GM19043 (cell line): ENCODE results near the gene SOS1.
"Not testable (repeated sequence)": the region's sequence is repeated elsewhere in the genome, so short reads cannot be mapped to it uniquely, and the experiment has no call there.

Source experiments
- ATAC-seq: cut with Tn5 transposase; IDR thresholded peaks from one replicate; pipeline ENCODE4 v1.9.1; 2021; ENCODE audit warnings: low read depth; ENCODE audit not compliant: unreplicated experiment

SOS1 gene

DNA sequence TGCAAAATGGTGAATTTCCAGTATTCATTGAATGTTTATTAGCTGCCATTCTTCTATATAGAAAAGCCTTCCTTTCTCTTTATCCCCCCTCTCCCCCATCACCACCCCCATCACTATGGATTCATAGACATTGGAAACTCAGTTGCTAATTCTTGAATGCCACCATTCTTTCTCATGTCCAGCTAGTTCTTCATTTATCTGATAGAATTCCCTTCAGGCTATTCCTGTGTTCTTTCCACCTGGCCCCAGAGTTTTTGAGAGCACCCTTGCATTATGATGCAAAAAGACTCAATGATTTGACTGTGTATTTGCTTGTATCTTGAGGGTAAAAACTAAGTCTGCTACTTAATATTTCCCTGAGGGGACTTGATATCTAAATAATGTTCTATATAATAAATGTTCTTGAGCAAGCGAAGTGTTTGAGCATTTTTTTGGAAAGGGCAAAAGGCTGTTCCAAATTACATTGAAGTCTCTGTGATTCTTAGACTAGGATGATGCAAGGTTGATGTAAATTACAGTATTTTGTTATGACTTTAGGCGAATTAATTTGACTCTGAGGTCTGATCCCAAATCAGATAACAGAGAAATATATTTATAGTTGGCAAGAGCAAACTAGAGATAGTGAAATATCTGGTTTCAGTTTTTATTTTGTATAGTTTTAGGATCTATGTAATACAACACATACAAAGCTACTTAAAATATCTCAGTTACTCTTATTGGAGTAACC lies 18.8 kb upstream of the SOS1 start:
- ATAC-seq, result no peak

DNA sequence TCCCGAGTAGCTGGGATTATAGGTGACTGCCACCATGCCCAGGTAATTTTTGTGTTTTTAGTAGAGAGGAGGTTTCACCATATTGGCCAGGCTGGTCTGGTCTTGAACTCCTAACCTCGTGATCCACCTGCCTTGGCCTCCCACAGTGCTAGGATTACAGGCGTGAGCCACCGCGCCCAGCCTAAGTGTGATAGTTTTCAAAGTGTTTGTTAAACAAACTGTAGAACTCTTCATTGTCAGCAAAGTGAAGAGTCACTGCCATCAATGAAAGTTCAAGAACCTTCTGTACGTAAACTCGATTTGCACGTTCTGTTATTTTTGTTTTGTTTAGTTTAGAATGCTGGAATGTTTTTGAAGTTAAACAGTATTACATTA lies 18.0 kb upstream of the SOS1 start:
- no peak for ATAC-seq

DNA sequence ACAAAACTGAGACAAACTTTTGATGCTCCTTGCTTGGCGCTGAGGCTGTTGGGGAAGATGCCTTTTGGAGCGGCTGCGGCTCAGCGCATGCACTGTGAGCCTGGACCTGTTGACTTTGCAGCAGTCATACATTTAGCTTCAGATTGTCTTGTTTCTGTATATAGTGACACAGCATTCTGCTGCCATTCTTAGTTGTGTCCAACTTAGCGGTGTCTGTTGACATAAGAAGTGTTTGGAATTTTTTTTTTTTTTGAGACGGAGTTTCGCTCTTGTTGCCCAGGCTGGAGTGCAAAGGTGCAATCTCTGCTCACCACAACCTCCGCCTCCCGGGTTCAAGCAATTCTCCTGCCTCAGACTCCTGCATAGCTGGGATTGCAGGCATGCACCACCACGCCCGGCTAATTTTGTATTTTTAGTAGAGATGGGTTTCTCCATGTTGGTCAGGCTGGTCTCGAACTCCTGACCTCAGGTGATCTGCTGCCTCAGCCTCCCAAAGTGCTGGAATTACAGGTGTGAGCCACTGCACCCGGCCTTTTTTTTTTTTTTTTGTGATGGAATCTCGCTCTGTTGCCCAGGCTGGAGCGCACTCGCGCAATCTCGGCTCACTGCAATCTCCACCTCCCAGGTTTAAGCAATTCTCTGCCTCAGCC lies 17.5 kb upstream of the SOS1 start:
- not testable (repeated sequence) for ATAC-seq

DNA sequence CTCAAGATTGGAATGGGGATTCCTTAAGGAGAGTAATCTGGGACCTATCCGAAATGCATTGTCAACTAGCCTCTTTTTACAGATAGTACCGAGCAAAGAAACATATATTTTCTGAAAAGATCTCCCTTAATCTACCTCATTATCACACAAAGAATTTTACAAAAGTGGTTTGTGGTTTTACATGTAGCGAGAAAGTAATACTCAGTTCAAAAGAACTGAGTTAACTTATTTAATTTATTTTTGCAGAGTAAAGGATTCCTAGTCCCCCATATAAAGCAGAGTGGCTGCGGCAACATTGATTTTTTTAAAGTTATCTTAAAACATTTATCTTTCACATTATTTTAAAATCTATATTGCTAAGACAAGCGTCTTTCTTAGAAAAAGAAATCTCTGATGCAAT lies 15.9 kb upstream of the SOS1 start:
- no peak for ATAC-seq

DNA sequence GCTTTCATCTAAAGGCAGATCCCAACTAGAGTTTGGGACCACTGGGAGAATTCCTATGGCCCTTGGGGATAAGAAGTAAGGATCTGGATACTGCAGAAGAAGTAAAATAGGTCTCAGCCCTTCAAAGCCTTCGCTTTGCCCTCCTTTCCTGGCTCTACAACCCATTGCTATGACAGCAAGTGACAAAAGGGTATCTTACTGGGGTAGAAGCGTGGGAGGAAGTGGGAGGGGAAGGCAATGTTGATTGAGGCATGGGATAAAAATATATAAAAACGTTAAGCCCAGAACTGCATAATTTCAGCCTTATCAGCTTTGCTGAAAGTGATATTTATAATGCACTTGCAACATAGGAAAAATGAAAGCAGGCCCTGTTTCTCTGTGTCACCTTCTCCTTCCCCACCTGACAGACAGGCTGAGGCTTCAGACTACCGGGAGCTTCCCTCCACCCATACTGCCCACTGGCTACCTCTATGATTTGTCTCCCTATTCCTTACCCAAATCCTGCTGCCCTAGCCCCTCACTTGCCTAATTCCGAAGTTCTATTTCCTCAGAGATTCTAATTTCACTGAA lies 14.9 kb upstream of the SOS1 start:
- ATAC-seq, result no peak

DNA sequence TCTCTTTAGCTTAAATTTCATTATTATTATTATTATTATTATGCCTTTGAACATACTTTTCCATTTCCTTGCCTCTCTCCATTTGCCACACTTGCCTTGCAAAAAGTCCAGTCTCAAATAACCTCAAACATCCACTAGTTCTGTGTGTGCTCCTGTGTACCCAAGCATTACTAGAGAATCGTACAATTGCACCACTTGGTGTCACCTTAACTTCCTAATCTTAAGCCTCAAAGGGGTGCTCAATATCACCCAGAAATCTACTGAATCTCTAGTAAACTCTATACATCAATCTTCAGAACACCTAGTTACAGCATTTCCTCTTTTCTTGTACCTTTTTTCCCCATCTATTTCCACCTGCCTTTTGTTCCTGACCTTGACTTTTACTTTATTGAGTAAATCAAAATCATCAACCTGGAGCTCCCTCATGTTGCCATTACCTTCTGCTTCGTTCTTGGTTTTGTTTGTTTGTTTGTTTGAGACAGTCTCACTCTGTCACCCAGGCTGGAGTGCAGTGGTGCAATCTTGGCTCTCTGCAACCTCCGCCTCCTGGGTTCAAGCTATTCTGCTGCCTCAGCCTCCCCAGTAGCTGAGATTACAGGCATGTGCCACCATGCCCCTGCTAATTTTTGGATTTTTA lies 12.5 kb upstream of the SOS1 start:
- ATAC-seq, result no peak

DNA sequence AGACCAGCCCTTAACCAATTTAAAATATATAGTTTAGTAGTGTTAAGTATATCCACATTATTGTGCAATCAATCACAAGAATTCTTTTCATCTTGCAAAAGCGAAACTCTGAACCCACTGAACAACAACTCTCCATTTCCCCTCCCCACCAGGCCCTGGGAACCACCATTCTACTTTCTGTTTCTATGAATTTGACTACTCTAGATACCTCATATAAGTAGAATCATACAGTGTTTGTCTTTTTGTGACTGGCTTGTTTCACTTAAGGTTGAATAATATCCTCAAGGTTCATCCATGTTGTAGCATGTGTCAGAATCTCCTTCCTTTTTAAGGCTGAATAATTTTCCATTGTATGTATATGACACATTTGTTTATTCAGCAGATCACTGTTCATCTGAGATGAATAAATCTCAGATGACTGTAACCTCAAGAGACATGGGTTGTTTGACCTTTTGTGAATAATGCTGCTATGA lies 8.1 kb upstream of the SOS1 start:
- peak; percentile 40 for ATAC-seq

DNA sequence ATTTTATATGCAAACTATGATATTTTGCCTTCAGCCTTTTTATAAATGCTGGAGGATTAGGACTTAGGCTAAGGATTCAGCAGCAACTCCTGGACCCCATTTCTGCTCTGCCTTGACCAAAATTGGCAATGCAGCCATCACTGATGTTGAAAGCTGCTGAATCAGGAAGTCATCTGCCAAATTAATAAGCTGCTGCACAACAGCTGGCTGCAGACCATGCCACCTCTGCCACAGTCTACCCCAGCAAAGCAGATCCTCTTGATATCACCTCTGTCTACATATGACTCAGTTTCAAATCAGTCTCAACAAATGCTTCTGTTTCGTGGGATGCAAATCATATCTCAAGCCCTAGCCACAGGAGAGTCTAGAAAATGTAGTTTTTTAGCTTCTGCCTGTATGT lies 7.1 kb upstream of the SOS1 start:
- ATAC-seq, result peak; percentile 33

DNA sequence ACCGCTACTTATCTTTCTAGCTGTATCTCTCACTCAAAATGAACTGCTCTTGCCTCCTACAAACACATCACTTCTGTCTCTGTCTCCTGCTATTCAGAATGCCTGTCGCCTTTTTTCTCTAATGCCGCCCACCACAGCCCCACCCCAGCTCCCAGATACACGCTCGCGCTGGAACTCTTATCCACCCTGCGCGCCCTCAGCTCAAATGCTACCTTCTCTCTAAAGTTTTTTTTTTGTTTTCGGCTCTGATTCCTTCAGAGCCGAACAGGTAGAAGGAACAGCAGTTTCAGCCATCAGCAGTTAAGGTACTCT lies 3.9 kb upstream of the SOS1 start:
- no peak for ATAC-seq

DNA sequence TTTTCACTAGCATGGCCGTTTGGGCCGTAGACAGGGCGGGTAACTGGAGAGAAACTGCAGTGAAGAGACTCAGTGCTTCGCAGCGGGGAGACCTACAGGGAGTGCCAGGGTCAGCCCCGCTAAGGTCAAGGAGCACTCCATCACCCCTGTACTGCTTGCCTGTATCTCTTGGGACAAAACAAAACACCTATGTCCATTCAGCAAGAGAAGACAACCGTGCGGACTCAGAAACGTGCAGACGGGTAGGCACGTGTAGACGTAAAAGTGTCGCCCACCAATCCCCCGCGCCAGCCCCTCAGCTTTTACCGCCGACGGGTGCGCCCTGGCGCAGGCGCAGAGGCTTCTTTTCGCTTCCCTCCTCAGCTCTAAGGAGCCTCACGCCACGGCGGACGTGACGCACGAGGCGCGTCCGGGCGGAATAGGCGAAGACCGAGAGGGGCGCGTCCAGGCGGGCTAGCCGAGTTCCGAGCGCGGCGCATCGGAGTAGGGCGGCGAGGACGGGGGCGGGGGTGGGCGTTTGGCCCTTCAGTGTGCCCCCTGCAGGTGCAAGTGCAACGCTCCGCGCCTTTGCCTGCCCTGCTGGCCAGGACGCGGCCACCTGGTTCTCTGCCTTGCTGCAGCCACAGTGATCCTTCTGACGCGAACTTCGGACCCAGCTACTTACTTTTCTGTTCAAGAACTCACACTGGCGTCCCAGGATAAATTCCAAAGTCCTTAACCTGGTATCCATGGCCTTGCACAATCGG lies 3.3 kb upstream of the SOS1 start:
- ATAC-seq, result peak; percentile 59

DNA sequence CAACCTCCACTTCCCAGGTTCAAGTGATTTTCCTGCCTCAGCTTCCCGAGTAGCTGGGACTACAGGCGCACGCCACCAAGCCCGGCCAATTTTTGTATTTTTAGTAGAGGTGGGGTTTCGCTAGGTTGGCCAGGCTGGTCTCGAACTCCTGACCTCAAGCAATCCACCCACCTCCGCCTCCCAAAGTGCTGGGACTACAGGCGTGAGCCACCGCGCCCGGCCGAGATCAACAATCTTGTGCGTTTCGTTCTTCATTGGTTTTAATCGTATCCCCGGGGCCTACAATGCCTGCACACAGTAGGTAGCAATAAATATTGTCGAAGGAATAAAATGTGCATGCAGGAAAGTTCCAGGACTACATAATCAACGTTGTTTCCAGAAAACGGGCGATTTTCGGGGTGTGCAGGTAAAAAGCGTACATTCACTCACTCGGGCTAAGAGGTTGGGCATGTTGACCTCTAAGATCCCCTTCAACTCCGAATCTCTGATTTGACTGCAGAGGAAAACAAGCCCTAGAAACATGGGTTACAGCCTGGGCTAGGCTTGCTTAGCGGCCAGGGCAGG lies 2.7 kb upstream of the SOS1 start:
- no peak for ATAC-seq

DNA sequence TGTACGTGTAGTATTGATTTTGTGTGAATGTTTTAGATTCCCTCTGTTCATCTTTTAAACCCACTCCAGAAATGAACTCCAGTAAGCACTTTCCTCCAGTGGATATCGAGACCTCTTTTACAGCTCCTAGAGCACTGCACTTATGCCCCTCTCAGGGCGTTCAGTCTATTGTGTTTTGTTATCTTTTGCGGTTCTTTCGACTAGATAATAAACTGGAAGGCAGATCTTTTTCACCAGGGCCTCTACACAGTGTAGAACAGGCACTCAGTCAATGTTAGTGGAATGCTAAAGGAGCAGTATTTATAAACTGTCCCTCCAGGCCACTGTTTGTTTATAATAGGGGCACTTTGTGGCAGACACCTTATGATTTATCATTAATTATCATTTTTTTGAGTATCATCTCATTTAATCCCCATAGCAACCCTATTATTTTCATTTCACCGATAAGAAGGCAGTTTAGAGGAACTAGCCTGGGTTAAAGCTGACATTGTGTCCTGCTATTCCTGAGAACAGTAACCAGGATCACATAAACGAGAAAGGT lies 742 bp upstream of the SOS1 start:
- no peak for ATAC-seq

DNA sequence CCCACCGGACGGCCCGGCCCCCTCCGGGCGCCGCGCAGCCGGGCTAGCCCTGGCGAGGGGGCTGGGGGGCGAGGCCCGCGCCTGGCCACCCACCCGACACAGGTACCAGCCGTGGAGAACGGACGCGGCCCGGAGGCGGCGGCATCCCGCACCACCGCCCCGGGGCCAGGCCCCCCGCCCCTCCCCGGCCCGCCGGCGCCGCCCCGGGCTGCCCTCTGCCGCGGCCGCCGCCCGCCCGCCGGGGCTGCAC lies 405 bp downstream of the SOS1 start:
- peak; percentile 8 for ATAC-seq

DNA sequence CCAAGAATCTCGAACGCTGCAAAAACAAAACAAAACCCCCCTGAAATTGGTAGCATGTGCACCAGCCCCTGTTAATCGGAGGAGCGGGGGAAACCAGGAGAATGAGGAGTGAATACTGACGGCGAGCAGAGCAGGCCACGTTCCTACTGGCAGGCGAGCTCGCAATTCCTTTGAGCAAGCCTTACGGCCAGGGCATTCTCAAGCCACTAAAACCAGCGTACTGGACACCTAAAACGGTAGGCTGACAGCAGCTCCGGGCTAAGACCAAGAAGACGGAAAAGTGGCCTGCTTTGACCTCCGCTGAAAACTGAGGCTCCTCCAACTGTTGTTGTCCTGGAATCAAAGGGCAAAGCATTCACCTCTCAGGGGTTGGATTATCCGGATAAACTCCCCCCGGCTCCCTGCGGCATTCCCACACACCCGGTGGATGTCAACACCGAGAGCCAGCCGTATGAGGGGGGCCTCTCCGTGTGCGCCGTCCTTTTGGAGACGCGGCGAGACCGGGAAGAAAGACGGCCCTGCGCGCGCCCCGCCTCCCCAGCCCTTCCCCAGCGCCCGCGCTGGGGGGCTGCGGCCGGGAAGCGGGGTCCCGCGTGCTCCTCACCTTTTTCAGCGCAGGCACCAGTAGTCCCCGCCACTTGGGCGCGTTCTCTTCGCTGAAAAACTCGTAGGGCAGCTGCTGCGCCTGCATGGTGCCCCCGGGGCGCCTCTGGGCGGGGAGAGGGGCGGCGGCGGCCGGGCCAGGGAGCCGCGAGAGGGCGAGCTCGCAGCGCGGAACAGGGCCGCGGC lies 925 bp downstream of the SOS1 start:
- ATAC-seq, result peak; percentile 32

DNA sequence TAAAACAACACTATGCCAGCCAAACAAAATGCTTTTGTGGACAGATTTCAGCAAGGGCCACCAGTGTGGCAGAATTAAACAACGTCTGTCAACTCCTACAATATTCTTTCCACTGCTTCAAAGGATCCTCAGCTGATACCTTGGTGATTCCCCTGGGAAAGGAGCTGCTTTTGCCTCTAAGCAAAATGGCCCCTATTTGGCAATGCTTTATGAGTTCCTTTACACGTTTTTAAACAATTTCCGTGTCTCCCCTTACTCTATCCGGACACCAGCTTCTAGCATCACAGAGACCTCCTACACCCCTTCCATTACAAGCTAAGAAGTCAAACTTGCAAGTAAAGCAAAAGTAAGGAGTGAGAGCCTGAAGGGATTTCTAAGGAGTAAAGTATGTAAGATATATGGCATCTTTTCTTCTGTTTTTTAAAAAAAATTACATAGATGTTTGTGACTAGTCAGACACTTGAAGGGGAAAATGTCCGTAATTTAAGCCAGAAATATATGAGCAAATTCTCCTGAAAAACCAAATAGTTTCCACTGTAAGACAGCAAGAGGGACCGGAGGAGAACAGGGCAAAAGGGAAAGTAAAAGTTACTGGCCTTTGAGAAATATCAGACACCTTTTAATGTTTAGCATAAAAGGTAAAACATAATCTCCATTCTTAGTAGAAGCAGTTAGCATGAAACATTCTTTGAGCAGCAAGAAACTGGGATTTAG lies 1.9 kb downstream of the SOS1 start:
- ATAC-seq, result no peak

DNA sequence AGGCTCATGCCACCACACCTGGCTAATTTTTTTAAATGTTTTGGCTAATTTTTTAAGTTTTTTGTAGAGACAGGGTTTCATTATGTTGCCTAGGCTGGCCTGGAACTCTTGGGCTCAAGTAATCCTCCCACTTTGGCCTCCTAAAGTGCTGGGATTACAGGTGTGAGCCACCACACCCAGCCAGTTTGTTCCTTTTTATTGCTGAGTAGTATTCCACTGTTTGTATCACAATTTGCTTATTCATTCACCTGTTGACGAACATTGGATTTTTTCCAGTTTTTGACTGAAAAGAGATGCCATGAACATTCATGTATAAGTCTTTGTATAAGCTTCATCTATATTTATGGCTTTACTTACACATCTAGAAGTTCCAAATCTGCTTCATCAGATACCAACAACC lies 5.3 kb downstream of the SOS1 start:
- no peak for ATAC-seq

DNA sequence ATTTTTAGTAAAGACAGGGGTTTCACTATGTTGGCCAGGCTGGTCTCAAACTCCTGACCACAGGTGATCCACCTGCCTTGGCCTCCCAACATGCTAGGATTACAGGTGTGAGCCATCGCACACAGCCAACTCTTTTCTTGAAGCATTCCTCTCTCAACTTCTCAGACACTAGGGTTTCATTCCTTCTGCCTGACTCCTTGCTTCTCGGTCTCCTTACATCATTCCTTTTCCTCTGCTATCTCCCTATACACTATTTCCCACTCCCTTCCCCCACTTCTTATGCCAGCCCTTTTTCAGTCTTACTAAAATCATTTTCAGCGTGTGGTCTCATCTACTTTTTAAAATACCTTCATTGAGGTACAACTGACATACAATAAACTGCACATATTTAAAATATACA lies 6.1 kb downstream of the SOS1 start:
- no peak for ATAC-seq

DNA sequence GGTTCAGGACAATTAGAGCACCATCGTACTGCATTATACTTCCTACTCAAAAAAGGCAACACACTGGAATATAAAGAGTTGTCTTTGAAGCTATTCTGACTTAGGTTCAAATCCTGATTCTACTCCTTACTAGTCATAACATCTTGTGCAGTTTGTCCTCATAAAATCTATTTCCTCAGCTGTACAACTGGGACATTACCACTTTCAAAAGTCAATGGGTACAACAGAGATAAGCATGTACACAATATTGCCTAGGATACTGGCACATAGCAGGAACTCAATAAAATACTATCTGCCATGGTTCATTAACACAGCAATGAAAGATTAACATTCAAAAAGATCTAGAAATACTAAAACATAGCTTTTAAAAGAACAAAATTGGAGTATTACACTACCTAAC lies 11.3 kb downstream of the SOS1 start:
- no peak for ATAC-seq

DNA sequence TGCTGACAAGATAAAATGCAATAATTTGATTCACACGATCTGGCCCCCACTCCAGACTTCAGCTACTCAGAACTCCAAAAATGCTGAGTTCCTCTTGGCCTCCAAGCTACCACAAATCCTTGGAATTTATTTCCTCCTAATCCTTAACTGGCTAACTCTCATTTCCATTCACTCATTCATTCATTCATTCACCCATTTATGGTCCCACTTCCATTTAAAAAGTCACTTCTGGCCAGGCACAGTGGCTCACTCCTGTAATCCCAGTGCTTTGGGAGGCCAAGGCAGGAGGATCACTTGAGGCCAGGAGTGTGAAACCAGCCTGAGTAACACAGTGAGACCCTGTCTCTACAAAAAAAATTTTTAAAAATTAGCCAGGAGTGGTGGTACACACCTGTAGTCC lies 12.5 kb downstream of the SOS1 start:
- no peak for ATAC-seq
